Skin of body (tissue), 2 donors: Measurements from ENCODE around the gene C2orf92. TPM values are rescaled to one million over a fixed set of nuclear protein-coding genes. Genes with fewer than 3 reads are reported as not detected.

Source experiments
- DNase-seq: peaks from one replicate; lab custom pipeline; 2025; lab: John Stamatoyannopoulos, UW
- total RNA-seq: library from RNA; depleted of rRNA; stranded (reverse); fragments of >200 nt; gene quantifications from one replicate; pipeline ENCODE4 v1.2.3, GENCODE V29; 2014

Gene C2orf92
- total RNA-seq, 1 donor from 2014 or later = 9.3 TPM

GRCh38 chr2:97727296-97727695 lies 57.8 kb downstream of the C2orf92 start:
- DNase-seq = no peak

DNA sequence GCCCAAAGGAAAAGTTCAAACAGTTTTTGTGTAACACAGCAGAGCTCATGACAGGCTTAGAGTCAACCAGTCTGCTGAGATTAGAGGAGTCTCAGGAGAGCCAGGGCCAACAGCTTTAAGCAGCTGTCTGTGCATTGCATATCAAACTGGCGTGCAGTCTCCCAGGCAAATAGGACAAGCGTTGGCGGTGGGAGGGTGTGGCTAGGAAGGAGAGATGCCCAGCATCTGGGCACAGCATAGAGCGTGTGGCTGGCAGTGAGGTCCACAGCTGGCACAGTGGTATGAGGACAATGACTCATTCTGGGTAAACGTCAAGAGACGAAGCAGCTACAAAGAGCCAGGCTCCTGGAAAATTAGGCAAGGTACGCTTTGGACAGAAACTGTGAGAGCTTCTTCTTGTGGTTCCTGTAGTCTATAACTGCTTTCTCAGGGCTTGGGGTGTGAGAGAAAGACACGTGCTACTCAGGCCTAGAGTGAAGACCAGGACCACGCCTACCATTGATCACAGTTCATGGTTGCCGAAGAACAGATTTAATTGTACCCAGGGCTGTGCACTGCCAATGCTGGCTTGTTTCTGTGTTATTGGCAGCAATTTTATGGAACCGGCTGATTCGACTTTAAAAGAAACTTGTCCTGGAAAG lies 58.7 kb downstream of the C2orf92 start:
- no peak for DNase-seq

DNA sequence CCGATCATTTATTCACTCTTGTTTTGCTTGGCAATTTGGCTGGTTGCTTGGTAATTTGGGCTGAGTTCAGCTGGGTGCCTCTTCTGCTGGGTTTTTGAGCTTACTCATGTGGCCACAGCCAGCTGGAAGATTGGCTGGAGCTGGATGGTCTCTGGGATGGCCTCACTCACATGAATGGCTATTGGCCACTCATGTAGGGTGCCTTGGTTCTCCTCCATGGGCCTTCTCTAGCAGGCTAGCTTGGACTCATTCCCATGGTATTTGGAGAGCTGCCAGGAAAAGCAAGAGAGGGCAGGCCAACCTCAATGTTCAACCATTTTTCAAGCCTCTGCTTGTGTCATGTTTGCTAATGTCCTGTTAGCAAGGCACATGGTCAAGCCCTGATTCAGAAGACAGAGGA lies 60.7 kb downstream of the C2orf92 start:
- no peak for DNase-seq

DNA sequence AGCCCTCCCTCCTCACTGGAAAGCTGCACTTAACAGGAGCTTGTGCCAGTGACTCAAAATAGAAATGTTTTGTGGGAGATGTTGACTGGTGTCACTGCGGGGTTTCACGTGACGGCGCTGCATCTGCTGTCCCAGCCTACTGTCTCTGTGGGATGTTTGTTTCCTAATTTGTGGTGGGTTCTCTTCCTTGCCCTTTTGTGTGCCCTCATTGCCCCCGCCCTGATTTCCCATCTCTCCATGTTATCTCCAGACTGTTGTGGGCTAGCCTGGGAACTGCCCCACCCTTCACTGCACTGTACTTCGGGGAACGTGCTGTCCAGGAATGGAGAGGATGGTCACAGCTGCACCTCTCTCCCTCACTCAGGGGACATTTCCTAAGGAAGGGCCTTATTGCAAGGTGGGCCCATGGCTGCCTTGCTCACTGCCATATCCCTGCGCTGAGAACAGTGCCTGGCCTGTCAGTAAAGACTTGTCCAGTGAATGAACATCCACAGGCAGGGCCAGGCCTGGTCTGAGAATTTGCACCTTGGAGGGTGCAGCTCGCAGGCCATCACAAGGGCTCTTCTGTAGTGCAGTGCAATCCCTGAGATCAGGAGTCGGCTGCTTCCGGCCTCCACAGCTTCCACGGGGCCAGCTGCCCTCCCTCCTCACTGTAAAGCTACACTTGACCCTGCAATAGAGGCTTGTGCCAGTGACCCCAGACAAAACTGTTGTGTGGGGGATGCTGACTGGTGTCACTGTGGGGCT lies 61.9 kb downstream of the C2orf92 start:
- no peak for DNase-seq

- no peak for DNase-seq
Observed at GRCh38 chr2:97732436-97733340, 63.2 kb downstream of the C2orf92 start.

- DNase-seq = no peak
Observed at GRCh38 chr2:97733341-97734035, 64.0 kb downstream of the C2orf92 start.

GRCh38 chr2:97734061-97735051 lies 64.8 kb downstream of the C2orf92 start:
- no peak for DNase-seq

GRCh38 chr2:97735161-97735561 lies 65.6 kb downstream of the C2orf92 start:
- no peak for DNase-seq

GRCh38 chr2:97736185-97736584 lies 66.7 kb downstream of the C2orf92 start:
- no peak for DNase-seq

GRCh38 chr2:97736608-97737330 lies 67.3 kb downstream of the C2orf92 start:
- DNase-seq = no peak

DNA sequence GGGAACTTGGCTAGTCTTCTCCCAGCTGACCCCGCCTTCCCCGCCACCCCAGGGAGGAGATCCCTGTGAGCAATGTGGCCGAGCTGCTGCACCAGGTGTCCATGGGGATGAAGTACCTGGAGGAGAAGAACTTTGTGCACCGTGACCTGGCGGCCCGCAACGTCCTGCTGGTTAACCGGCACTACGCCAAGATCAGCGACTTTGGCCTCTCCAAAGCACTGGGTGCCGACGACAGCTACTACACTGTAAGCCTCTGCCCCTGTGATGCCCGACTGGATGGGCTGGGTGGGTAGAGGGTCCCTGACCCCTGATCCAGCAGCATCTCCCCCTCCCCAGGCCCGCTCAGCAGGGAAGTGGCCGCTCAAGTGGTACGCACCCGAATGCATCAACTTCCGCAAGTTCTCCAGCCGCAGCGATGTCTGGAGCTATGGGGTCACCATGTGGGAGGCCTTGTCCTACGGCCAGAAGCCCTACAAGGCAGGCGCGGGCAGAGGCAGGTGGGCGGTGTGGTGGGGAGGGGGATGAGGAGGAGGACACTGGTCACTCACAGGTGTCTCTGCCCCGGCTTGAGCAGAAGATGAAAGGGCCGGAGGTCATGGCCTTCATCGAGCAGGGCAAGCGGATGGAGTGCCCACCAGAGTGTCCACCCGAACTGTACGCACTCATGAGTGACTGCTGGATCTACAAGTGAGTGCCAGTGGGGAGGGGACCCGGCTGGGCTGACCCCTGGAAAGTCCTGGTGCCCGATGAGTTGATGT lies 68.1 kb downstream of the C2orf92 start:
- no peak for DNase-seq

GRCh38 chr2:97738179-97739019 lies 68.9 kb downstream of the C2orf92 start:
- no peak for DNase-seq

DNA sequence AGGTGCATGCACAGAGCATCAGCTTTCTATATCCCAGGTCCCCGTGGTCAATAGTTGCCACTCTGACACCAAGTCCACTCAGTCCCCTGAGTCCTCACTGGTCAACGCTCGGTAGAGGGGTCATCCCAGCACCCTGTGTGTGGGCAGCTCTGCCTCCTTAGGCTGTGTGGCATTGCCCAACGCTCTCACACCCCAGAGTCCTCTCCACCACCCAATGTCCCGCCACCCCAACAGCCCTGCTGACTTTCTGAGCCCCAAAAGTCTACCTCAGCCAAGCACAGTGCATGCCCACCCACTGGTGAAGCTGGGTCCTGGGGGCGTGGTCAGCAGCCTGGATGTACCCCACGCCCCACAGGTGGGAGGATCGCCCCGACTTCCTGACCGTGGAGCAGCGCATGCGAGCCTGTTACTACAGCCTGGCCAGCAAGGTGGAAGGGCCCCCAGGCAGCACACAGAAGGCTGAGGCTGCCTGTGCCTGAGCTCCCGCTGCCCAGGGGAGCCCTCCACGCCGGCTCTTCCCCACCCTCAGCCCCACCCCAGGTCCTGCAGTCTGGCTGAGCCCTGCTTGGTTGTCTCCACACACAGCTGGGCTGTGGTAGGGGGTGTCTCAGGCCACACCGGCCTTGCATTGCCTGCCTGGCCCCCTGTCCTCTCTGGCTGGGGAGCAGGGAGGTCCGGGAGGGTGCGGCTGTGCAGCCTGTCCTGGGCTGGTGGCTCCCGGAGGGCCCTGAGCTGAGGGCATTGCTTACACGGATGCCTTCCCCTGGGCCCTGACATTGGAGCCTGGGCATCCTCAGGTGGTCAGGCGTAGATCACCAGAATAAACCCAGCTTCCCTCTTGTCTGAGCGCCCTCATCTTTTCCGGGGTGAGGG lies 69.7 kb downstream of the C2orf92 start:
- no peak for DNase-seq

GRCh38 chr2:97739893-97740245 lies 70.4 kb downstream of the C2orf92 start:
- DNase-seq = no peak

- no peak for DNase-seq
Observed at GRCh38 chr2:97740590-97741182, 71.2 kb downstream of the C2orf92 start.

DNA sequence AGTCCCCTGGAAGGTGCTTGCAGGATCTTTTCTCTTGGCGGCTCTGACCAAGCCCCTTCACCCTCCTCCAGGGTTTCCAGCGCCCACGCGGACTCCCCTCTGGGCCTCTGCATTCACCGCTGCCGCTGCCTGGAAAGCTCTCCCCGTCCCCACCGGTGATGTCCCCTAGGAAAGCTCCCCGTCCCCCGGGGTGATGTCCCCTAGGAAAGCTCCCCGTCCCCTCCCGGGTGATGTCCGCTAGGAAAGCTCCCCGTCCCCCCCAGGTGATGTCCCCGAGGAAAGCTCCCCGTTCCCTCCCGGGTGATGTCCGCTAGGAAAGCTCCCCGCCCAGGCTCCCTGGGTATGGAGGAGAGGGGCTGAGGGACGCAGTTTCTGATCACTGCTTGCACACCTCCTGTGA lies 71.7 kb downstream of the C2orf92 start:
- no peak for DNase-seq

DNA sequence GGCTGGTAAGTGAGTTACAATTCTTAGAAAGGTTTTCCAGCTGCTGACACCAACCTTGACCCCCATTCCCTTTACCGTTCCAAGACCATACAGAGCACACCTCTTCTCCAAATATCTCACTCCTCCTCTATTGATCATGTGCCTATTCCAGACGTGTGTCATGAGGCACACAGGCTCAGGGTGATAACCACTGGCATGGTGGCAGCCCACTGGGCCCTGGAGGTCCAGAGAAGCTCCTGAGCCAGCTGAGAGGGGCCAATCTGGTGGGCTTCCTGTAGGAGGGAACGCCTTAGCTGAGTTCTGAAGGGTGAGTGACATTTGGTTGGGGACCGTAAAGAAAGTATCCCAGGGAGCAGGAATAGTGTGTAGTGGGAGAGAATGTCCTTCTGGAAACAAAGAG lies 72.2 kb downstream of the C2orf92 start:
- DNase-seq = no peak
